Hematopoietic multipotent progenitor cell treated with erythropoietin and hydrocortisone succinate and interleukin-3 and kit ligand, for 15 days (in vitro differentiated cells): ENCODE measurements around the gene HSPB6.
"Not testable (repeated sequence)": the region's sequence is repeated elsewhere in the genome, so short reads cannot be mapped to it uniquely, and the experiment has no call there.

Experiments used
- DNase-seq: peaks from one replicate; pipeline ENCODE4 v3.0.0-alpha.2; 2015; ENCODE audit warnings: low spot score

HSPB6 gene, protein sequence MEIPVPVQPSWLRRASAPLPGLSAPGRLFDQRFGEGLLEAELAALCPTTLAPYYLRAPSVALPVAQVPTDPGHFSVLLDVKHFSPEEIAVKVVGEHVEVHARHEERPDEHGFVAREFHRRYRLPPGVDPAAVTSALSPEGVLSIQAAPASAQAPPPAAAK

DNA sequence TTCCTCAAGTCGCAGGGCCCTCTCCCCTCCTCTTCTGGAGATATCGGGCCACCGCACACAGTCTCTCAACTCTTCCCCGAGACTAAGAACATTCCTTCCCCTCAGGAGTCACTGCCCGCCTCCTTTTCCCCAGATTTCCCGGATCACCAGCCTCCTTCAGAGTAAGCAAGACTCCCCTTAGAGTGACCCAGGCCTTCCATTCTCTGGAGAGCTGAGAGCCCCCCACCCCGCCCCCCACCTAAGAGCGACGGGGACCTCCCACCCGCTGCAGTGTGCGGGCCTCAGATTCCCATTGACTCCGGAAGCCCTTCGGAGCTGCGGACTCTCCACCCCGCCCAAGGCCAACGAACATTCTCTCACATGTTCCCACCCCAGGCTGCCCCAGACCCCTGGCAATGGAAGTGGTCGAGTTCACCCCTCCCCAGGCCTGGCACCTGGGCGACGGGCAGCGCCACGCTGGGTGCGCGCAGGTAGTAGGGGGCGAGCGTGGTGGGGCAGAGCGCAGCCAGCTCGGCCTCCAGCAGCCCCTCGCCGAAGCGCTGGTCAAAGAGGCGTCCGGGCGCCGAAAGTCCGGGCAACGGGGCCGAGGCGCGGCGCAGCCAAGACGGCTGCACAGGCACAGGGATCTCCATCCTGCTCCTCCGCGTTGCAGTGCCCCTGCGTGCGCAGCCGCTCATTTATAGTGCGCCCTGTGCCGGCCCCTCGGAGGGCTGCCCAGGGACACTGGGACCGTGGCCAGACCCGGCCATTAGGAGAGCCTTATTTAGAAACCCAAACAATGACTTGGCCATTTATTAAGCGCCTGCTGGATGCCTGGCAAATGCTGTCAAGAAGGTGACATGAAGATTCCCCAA lies at the start of gene HSPB6:
Gene HSPB6 (minus strand): TSS at position 653 of the 854 bp plus-strand sequence. CDS start 21 bp downstream, at position 632.
- DNase-seq: no peak

DNA sequence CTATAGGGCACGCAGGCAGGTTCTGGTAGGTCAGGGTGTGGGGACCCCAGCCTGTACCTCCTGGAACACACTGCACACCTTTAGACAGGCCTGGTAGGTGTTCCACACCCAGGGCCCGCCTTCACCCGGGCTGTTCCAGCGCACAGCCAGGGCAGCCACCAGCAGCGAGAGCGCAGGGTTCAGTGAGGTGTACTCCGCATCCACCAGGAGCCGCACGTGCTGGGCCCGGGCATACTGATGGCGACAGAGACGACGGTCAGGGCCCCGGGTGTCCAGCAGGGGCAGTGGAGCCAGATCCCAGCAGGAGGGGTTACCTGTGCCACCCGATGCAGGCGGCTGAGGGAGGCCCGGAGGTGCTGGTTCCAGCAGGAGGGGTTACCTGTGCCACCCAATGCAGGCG lies 49.8 kb upstream of the HSPB6 start:
- DNase-seq: no peak

DNA sequence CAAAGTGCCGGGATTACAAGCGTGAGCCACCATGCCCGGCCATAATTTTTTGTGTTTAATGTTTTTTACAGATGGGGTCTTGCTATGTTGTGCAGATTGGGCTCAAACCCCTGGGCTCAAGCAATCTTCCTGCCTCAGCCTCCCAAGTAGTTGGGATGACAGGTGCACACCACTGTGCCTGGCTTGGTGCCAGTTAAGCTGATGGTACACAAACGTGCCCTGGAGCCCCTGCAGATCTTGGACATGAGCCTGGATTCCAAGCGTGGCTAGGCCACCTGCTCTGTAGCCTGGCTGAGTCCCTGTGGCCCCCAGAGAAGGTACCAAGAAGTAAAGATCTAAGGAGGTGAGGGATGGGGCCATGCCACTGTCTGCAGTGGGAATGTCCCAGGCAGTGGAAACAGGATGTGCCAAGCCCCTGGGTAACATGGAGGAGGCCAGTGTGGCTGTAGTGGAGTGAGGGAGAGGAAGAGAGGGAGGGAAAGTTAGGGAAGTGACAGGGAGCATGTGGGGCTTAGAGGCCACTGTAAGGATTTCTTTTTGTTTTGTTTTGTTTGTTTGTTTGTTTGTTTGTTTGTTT lies 48.8 kb upstream of the HSPB6 start:
- DNase-seq: no peak

DNA sequence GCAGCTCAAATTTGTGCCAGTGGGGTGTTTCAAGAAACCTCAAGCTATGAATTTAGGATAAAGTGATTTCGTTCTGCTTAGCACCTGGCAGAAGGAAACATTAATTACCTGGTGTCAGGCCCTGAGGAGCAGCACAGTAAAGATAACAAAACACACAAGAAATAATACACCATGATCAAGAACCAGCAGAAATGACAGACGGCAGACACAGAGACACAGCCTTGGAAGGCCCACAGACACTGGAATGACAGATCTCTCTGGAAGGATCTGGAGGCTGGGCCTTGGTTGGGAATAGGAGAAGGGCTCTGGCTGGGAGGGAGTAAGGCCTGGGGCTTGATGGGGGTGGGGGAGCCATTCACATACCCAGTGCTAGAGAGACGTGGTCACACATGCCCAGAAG lies 45.0 kb upstream of the HSPB6 start:
- DNase-seq: no peak

- no peak for DNase-seq
These were observed 40.8 kb upstream of the HSPB6 start for GRCh38 chr19:35797663-35798062.

DNA sequence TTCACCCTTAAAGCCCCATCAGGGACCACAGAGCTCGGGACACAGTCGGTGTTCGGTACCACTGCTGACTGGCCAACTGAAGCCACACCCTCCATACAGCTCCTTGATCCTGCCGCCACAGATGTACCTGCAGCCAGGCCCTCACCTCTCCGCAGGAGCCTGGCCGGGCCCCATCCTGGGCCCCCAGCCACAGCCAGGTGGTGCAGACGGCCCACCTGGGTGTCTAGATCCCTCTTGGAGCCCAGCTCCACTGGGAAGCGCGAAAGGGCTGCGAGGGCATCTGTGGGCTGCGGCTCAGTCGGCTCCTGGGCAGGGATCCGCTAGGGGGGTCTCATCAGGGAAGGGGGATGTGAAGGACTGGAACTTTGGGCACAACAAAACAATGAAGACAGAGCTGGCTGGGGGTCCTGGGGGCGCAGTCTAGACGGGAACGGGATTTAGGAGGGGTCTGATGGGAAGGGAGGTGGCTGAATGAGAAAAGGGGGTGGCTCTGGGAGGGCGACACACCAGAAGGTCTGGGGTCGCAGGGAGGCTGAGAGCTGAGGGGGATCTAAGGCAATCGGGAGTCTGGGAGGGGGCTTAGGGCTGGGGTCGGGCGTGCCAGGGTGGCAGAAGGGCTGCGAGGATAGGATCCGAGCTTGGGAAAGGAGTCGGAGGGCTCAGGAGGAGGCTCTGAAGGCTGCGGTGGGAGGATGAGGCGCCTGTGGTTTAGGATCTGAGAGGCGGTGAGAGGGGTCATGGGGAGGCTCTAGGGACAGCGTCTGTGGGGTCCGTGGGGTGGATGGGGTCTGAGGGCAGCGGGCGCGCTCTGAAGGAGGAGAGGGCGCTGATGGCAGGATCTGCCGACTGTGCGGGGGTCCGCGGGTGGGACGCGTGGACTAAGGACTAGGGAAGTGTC lies 40.1 kb upstream of the HSPB6 start:
- no peak for DNase-seq

- DNase-seq: not testable (repeated sequence)
These were observed 38.7 kb upstream of the HSPB6 start for GRCh38 chr19:35795564-35795963.

DNA sequence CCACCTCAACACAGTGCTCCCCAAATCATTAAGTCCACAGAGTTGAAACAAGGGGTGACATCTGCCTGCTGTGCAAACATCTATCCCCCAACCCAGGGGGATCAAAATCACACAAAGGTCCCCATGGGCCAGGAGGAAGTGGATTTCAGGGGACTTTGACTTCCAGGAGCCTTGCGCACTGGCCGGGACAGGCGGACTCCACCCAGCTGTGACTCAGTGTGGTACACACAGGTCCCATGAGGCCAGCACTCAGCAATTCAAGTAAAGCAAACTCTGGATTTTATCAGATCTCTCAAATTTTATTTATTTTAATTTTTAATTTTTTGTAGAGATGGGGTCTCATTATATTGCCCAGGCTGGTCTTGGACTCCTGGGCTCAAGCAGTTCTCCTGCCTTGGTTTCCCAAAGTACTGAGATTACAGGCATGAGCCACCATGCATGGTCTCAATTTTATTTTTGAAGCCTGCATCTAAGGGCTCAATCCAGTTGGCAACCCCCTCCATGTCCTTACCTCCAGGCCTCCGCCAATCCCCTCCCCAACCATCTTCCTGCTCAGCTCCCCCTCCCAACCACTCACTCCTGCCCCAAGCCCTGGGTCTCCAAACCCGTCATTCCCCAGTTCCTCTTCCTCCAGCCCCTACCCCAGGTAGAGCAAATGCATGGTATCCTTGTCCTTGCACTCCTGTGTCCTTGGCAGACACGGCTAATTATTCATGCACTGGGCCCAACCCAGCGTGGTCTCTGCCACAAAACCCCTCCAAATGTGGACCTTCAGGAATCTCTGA lies 36.7 kb upstream of the HSPB6 start:
- DNase-seq: no peak

DNA sequence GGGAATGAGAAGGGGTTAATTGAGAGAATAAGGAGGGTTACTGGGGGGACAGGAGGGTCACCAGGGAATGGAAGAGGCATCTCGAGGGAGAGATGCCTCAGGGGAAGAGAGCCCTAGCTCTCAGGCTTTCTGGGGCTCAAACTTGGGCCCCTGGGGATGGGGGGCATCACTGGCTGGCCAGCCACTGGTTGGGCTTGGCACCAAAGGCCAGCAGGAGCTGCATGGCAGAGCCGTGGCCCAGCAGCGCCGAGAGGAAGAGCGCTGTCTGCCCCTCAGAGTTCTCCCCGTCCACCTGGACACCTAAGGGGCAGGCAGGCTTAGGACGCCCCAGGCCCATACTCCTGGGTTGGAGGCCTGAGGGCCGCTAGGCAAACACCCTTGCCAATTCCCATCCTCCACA lies 36.1 kb upstream of the HSPB6 start:
- DNase-seq: no peak

DNA sequence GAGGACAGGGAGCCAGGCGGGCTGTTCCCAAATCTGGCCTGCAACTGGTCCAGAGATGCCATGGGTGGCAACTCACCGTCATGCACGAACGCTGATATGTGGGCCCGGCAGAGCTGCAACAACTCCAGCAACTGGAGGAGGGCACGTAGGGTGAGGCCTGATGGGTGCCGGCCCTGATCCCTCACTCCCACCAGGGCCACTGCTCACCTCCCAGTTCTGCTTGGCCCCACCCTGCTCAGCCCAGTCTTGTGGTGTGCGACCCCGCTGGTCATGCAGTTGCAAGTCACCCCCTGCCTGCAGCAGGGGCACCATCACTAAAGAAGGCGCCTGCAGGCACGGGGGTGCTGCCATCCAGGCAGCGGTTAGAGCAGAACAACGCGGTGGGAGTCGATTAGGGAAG lies 35.5 kb upstream of the HSPB6 start:
- DNase-seq: no peak

DNA sequence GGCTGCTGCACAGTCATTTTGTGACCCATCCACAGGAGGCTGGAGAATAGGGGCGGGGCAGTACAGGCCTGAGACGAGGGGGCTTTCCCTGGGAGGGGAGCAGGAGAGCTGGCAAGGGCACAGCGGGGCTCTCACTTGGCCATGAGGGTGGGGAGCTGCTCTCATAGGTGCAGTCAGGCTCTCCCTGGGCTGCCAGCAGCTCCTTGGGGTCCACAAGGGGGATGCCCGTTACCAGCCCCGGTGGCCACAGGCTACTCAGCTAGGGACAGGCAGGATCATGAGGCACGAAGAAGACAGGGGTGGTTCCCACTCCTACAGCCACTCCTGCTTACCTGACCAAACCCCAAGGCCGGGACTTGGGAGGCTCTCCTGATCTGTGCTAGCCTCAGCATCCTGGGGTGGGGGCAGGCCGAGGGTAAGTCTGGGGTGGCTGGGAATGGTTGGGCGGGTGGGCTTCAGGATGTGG lies 35.0 kb upstream of the HSPB6 start:
- no peak for DNase-seq

GRCh38 chr19:35790981-35791813 lies 34.4 kb upstream of the HSPB6 start:
- DNase-seq: no peak

GRCh38 chr19:35789978-35790944 lies 33.4 kb upstream of the HSPB6 start:
- no peak for DNase-seq

- no peak for DNase-seq
These were observed 32.6 kb upstream of the HSPB6 start for GRCh38 chr19:35789195-35789977.

GRCh38 chr19:35788205-35788960 lies 31.6 kb upstream of the HSPB6 start:
- no peak for DNase-seq

DNA sequence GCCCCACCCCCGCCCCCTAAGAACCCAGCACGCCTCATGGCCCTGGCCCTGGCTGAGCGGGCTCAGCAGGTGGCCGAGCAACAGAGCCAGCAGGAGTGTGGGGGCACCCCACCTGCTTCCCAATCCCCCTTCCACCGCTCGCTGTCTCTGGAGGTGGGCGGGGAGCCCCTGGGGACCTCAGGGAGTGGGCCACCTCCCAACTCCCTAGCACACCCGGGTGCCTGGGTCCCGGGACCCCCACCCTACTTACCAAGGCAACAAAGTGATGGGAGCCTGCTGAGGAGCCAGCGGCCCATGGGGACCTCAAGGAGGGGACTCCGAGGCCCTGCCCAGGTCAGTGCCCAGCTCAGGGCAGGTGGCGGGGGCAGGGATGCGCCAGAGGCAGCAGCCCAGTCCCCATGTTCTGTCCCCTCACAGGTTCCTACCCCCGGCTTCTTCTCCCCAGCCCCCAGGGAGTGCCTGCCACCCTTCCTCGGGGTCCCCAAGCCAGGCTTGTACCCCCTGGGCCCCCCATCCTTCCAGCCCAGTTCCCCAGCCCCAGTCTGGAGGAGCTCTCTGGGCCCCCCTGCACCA lies 30.5 kb upstream of the HSPB6 start:
- no peak for DNase-seq
